ENCODE results near the gene BNC1. TPM values are rescaled to one million over a fixed set of nuclear protein-coding genes. Genes with fewer than 3 reads are reported as not detected.
"Not testable (repeated sequence)": the region's sequence is repeated elsewhere in the genome, so short reads cannot be mapped to it uniquely, and the experiment has no call there.

The BNC1 gene
- polyA plus RNA-seq, 1 donor: 2.2 TPM

GRCh38 chr15:83248151-83249029, 36.1 kb downstream of the BNC1 start:
- peak; percentile 66 for DNase-seq

GRCh38 chr15:83243634-83244033, 40.8 kb downstream of the BNC1 start:
- no peak for DNase-seq

- no peak for DNase-seq
Observed at GRCh38 chr15:83230242-83230641, 54.2 kb downstream of the BNC1 start.

GRCh38 chr15:83225449-83225848, 59.0 kb downstream of the BNC1 start:
- DNase-seq: no peak

GRCh38 chr15:83221781-83222180, 62.7 kb downstream of the BNC1 start:
- not testable (repeated sequence) for DNase-seq

- no peak for DNase-seq
Observed at GRCh38 chr15:83219026-83219425, 65.4 kb downstream of the BNC1 start.

GRCh38 chr15:83215306-83215705, 69.2 kb downstream of the BNC1 start:
- no peak for DNase-seq

- no peak for DNase-seq
Observed at GRCh38 chr15:83210619-83211018, 73.8 kb downstream of the BNC1 start.

GRCh38 chr15:83209333-83209732, 75.1 kb downstream of the BNC1 start:
- DNase-seq: no peak

GRCh38 chr15:83208367-83208661, 76.2 kb downstream of the BNC1 start:
- DNase-seq: peak; percentile 21

GRCh38 chr15:83207660-83208366, 76.7 kb downstream of the BNC1 start, which contains the start of gene HDGFL3:
Gene HDGFL3, minus strand, starts transcription at chr15:83207823. Its CDS starts 409 bp downstream, at chr15:83207414.
- peak; percentile 81 for DNase-seq

- DNase-seq: peak; percentile 69
Observed at GRCh38 chr15:83207009-83207659, 77.3 kb downstream of the BNC1 start.

GRCh38 chr15:83206526-83207008, 77.9 kb downstream of the BNC1 start:
- peak; percentile 19 for DNase-seq

Other genes starting within 250 kb of the BNC1 start
- gene BTBD1, start 217.4 kb downstream of the BNC1 start, polyA plus RNA-seq (ENCODE audit: insufficient read length): 134 TPM
- 57.6 TPM for gene TM6SF1, start 177.0 kb downstream of the BNC1 start, polyA plus RNA-seq (ENCODE audit: insufficient read length)
- gene HDGFL3, start 76.8 kb downstream of the BNC1 start, polyA plus RNA-seq (ENCODE audit: insufficient read length): 41.1 TPM
- gene SH3GL3, start 162.7 kb upstream of the BNC1 start, polyA plus RNA-seq (ENCODE audit: insufficient read length): 3.9 TPM